Sigmoid colon (tissue), 7 donors: ENCODE measurements around the gene LATS1. TPM values are rescaled to one million over a fixed set of nuclear protein-coding genes. Genes with fewer than 3 reads are reported as not detected.

Experiments used
- DNase-seq: peaks from one replicate; pipeline ENCODE4 v3.0.0-alpha.2; 2019
- H3K27ac ChIP-seq, 4 donors: fragments of 200-600 bp; sonication (generic); one replicate each; pipeline ENCODE4 v1.5.1; 2016 to 2019; ENCODE audit warnings: mild to moderate bottlenecking in 1 of 4
- H3K27me3 ChIP-seq, 3 donors: fragments of 200-600 bp; sonication (generic); one replicate each; pipeline ENCODE4 v1.5.1; 2019; ENCODE audit warnings: mild to moderate bottlenecking in 1 of 3
- H3K36me3 ChIP-seq, 4 donors: fragments of 200-600 bp; sonication (generic); one replicate each; pipeline ENCODE4 v1.5.1; 2016 to 2019
- H3K4me1 ChIP-seq, 4 donors: fragments of 200-600 bp; sonication (generic); one replicate each; pipeline ENCODE4 v1.5.1; 2017 to 2019
- H3K4me3 ChIP-seq, 4 donors: fragments of 200-600 bp; sonication (generic); one replicate each; pipeline ENCODE4 v1.5.1; 2017 to 2019; ENCODE audit warnings: mild to moderate bottlenecking in 2 of 4, moderate library complexity in 1 of 4
- H3K9me3 ChIP-seq, 4 donors: fragments of 200-600 bp in 3 of 4; sonication (generic) in 3 of 4; one replicate each; pipeline versions ENCODE4 v1.5.1 to v1.6.1; 2013 to 2019
- EP300 ChIP-seq, 4 donors: sonication (generic); formaldehyde crosslinking; IDR thresholded peaks; one replicate each; pipeline ENCODE4 v1.6.1; 2017; ENCODE audit warnings: antibody characterized with exemption in 4 of 4
- POLR2A ChIP-seq, 2 donors: fragments of 450-650 bp; IDR thresholded peaks; one replicate each; pipeline ENCODE4 v1.6.1; 2016; ENCODE audit warnings: antibody characterized with exemption in 2 of 2, mild to moderate bottlenecking in 2 of 2, moderate library complexity in 2 of 2
- POLR2AphosphoS5 ChIP-seq, 4 donors: sonication (generic); formaldehyde crosslinking; IDR thresholded peaks; one replicate each; pipeline ENCODE4 v1.6.1; 2017; ENCODE audit warnings: antibody characterized with exemption in 4 of 4
- WGBS, 2 donors: extraction: QIAGEN DNeasy Blood & Tissue Kit; methylation state at CpG; one replicate each; pipeline ENCODE4 v1.1.7; 2013; 5-methylcytosine and 5-hydroxymethylcytosine counted together
- intact Hi-C: fragments of 100-400 bp; cut with DNase I; formaldehyde crosslinking; loops from one replicate; pipeline ENCODE4 v1.15.1; 2023
- polyA plus RNA-seq, 3 donors: library from polyadenylated mRNA; stranded (reverse); fragments of 200-250 nt; gene quantifications; one replicate each; pipeline ENCODE4 v1.2.3, GENCODE V29; 2013
- total RNA-seq, 4 donors: library from RNA; depleted of rRNA; stranded (reverse); fragments of >200 nt; gene quantifications; one replicate each; pipeline ENCODE4 v1.1.0, GENCODE V29; 2016
- TF ChIP-seq, protein P1 (sequence below), 4 experiments: fragments of 450-650 bp in 3 of 4; fragments of 200-600 bp in 1 of 4; IDR thresholded peaks; one replicate each; pipeline ENCODE4 v1.5.1; 2016 to 2019; ENCODE audit warnings: antibody characterized with exemption in 4 of 4, mild to moderate bottlenecking in 3 of 4, moderate library complexity in 2 of 4
- donor health status: healthy with polysubstance abuse.
- donor health status: Bipolar disorder and iron deficiency.
- donor health status: healthy.

Gene LATS1
- total and polyA plus RNA-seq, 7 donors, result 3.6 to 31.6 (median 23.8) TPM

DNA sequence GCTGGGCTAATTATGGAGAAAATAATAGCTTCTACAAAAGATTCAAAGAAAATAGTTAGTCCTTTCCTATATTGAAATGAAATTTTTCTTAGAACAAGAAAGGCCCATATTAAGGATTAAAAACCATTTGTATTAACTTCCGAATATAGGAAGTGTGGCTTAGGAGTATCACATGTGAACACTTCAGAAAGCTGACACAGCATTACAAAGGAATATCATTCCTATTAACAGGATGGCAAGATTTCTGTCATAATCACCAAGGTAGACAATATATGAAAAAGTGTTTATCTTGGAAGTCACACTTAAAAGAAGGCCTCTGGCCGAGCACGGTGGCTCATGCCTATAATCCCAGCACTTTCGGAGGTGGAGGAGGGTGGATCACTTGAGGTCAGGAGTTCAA is 5.4 kb upstream of the LATS1 start:
- Histone ChIP-seq H3K9me3 (no peaks in the 10 kb centered on the region), H3K27me3 (no peaks in the 10 kb centered on the region), H3K36me3 (peaks cover 0 to 35% (median 7%) of the 10 kb centered on the region in 4 donors), H3K27ac (no peak overlapping the region), H3K4me3 (no peak overlapping the region), H3K4me1 (peaks cover 0 to 6% (median 3%) of the 10 kb centered on the region in 4 donors)
- no peak for DNase-seq
- TF ChIP-seq POLR2AphosphoS5 (IDR thresholded peaks at IDR 0.05) (no peak), POLR2A (IDR thresholded peaks at IDR 0.05) (no peak), EP300 (IDR thresholded peaks at IDR 0.05) (no peak)
- TF ChIP-seq, protein P1, sequence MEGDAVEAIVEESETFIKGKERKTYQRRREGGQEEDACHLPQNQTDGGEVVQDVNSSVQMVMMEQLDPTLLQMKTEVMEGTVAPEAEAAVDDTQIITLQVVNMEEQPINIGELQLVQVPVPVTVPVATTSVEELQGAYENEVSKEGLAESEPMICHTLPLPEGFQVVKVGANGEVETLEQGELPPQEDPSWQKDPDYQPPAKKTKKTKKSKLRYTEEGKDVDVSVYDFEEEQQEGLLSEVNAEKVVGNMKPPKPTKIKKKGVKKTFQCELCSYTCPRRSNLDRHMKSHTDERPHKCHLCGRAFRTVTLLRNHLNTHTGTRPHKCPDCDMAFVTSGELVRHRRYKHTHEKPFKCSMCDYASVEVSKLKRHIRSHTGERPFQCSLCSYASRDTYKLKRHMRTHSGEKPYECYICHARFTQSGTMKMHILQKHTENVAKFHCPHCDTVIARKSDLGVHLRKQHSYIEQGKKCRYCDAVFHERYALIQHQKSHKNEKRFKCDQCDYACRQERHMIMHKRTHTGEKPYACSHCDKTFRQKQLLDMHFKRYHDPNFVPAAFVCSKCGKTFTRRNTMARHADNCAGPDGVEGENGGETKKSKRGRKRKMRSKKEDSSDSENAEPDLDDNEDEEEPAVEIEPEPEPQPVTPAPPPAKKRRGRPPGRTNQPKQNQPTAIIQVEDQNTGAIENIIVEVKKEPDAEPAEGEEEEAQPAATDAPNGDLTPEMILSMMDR (IDR thresholded peaks at IDR 0.05), result no peak
- intact Hi-C loops, result no loop called here
- WGBS, 2 donors, result 91 to 94% methylated on average over 4 of the region's 4 CpGs

GRCh38 chr6:149719531-149719930 is 1.6 kb upstream of the LATS1 start:
- intact Hi-C loops, result loop anchor here (2.0 to 10.0 kb wide), 5 partner anchors 27 to 205 kb away; partner anchors contain the start of genes GINM1, KATNA1, LRP11 and NUP43
- no peak for DNase-seq
- peaks cover 0 to 31% (median 24%) of the 10 kb centered on the region in 4 donors for H3K4me1 ChIP-seq
- 96 to 97% methylated on average over 3 of the region's 3 CpGs for WGBS, 2 donors
- no peak overlapping the region for H3K4me3 ChIP-seq
- no peaks in the 10 kb centered on the region for H3K9me3 ChIP-seq
- H3K27me3 ChIP-seq, result no peaks in the 10 kb centered on the region
- H3K36me3 ChIP-seq, result no peaks in the 10 kb centered on the region
- TF ChIP-seq EP300 (IDR thresholded peaks at IDR 0.05) (no peak), POLR2AphosphoS5 (IDR thresholded peaks at IDR 0.05) (no peak), POLR2A (IDR thresholded peaks at IDR 0.05) (no peak)
- TF ChIP-seq, protein P1 (IDR thresholded peaks at IDR 0.05), result no peak
- no peak overlapping the region for H3K27ac ChIP-seq

DNA sequence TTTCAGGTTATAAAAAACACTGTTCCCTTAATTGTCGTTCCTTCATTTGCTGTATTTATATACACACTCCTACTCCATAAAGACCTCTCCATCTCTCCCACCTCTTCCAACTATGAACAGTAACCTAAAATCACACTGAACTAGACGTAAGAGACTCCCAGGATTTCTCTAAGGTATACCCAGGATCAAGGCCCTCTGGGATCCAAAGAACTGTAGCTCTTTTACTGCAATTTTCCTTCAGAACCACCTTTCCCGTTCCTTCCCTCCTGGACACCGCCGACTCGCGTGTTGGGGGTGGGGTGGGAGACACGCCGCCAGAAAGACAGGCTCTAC is 680 bp downstream of the LATS1 start:
- no peaks in the 10 kb centered on the region for H3K27me3 ChIP-seq
- TF ChIP-seq, protein P1 (IDR thresholded peaks at IDR 0.05), result no peak
- TF ChIP-seq POLR2A (IDR thresholded peaks at IDR 0.05), result no peak
- DNase-seq, result no peak
- H3K4me3 ChIP-seq, result peak overlapping the region; percentile 61 to 99 (median 94)
- H3K9me3 ChIP-seq, result no peaks in the 10 kb centered on the region
- no peaks in the 10 kb centered on the region for H3K36me3 ChIP-seq
- H3K4me1 ChIP-seq, result peaks cover 0 to 41% (median 24%) of the 10 kb centered on the region in 4 donors
- peak overlapping the region; percentile 97 to 100 (median 100) for H3K27ac ChIP-seq
- WGBS, 2 donors, result 0% methylated on average over 9 of the region's 9 CpGs
- intact Hi-C loops, result loop anchor here (5.0 to 10.0 kb wide), 4 partner anchors 70 to 208 kb away; partner anchors contain the start of genes GINM1, KATNA1, LRP11 and RAET1G

DNA sequence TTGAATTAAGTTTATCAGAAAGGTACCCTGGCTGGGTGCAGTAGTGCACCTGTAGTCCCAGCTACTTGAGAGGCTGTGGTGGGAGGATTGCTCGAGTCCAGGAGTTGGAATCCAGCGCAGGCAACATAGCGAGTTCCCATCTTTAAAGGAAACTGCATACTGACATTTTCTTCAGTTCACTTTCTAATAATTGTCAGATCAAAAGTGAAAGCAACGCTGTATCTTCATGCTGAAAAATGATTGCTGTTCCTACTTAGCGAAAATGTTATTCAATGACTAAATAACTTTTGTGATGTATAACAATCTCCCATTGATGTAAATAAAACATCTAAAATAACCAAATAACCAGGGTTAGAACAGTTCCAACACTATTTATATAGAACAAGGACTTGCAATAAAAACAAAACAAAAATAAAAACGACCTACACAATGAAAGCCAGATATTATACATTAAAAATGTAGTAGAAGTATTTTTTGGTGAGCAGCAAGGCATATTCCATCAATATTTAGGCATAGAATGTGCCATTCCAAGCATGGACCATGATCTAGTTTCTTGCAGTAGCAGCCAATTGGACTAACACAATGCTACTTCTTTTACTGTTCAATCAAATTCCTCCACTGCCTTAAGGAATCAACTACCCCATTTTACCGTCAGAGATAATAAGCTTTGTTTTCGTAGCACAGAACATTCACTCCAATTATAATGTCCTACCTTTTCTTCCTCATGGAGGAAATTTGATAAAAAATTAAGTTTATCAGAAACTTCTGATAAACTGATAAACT is 1.5 kb downstream of the LATS1 start:
- Histone ChIP-seq H3K9me3 (no peaks in the 10 kb centered on the region), H3K36me3 (no peaks in the 10 kb centered on the region), H3K4me1 (peaks cover 0 to 44% (median 24%) of the 10 kb centered on the region in 4 donors), H3K27ac (peak overlapping the region; percentile 97 to 100 (median 100)), H3K4me3 (peak overlapping the region in 3 of 4 donors; percentile 61 to 99 (median 90)), H3K27me3 (no peaks in the 10 kb centered on the region)
- intact Hi-C loops, result loop anchor here (5.0 to 10.0 kb wide), 4 partner anchors 69 to 208 kb away; partner anchors contain the start of genes GINM1, KATNA1, LRP11 and RAET1G
- WGBS, 2 donors, result 8 to 13% methylated on average over 8 of the region's 8 CpGs
- TF ChIP-seq POLR2A (IDR thresholded peaks at IDR 0.05) (no peak), POLR2AphosphoS5 (IDR thresholded peaks at IDR 0.05) (no peak)
- DNase-seq, result no peak

GRCh38 chr6:149714442-149714841 is 3.5 kb downstream of the LATS1 start:
- Histone ChIP-seq H3K9me3 (no peaks in the 10 kb centered on the region), H3K4me3 (no peak overlapping the region), H3K27me3 (no peaks in the 10 kb centered on the region), H3K36me3 (no peaks in the 10 kb centered on the region), H3K4me1 (peaks cover 0 to 61% (median 30%) of the 10 kb centered on the region in 4 donors), H3K27ac (no peak overlapping the region)
- intact Hi-C loops, result loop anchor here (10.0 kb wide), 1 partner anchor 210 kb away; the partner anchor contains the start of gene RAET1G
- DNase-seq, result no peak
- TF ChIP-seq POLR2AphosphoS5 (IDR thresholded peaks at IDR 0.05) (no peak), POLR2A (IDR thresholded peaks at IDR 0.05) (no peak), EP300 (IDR thresholded peaks at IDR 0.05) (no peak)
- TF ChIP-seq, protein P1 (IDR thresholded peaks at IDR 0.05), result no peak
- 95% methylated on average over 1 of the region's 1 CpG for WGBS, 2 donors
